Stimulated activated CD8-positive, alpha-beta memory T cell treated with anti-CD3 and anti-CD28 coated beads, Interleukin-4, amount 100 ng/mL, for 4 hours (primary cell): Measurements from ENCODE around the gene HOXC12.

Source experiments
- DNase-seq, 2 donors: peaks; one replicate each; pipeline ENCODE4 v3.0.0-alpha.2; 2020; ENCODE audit warnings: low read depth in 2 of 2, low spot score in 1 of 2

Gene HOXC12

DNA sequence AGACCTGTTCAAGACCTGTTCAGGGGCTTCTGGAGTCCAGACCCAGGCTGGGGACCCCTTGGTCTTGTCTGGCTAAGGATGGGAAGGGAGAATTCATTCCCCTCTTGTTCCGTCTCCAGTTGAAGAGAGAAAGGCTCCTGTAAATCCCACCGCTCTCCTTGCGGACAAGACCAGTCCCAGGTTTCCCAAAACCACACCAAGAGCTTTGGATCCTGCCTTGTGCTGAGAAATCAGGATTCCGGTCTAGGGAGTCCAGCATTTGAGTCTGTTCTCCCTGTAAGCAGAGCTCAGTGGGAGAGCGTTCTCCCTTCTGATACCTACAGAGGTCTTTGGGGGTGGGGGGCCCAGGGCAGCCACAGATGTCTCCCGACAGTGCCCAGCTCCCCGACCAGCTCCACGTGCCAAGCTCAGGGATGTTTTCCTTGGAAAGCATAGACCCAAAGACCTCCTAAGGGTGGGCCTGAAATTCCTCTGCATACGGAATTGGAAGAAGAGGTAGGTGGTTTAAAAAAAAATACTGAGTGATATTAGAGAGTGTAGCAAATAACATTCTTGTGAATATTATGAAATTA is 14.2 kb upstream of the HOXC12 start:
- DNase-seq, result no peak

DNA sequence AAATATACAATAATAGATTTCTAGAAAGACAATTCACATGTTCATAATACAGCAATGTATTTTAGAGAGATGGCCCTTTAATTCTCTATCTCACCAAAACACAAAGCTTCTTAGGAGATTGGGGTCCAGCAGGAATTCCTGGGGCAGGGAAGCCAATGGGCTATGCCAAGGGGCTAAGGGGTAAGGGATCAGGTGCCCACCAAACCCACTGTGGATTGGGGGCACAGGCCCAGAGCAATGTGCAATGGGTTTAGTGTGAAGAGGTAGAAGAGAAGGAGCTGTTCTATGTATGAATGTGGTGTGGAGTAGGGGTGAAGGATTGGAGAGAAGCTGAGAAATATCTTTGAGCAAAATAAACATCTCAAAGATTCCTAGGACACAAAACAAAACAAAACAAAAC is 13.5 kb upstream of the HOXC12 start:
- no peak for DNase-seq

DNA sequence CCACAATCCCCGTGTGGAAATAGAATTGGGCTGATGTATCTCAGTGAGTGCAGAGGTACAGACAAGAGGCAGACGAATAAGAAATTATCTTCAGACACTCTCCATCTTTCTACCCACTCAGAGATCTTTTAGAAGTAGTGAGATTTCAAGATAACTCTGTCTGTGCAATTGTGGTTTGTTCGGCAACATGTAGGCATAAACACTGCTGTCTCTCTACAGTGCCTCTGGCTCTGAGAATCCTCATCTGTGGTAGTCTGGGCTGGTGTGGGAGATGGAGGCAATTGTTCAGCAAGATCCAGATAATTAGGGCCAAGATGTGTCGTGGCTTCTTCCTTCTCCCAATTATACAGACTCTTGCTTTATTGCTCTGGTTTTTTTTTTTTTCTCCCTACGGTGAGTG is 13.0 kb upstream of the HOXC12 start:
- DNase-seq, result no peak

DNA sequence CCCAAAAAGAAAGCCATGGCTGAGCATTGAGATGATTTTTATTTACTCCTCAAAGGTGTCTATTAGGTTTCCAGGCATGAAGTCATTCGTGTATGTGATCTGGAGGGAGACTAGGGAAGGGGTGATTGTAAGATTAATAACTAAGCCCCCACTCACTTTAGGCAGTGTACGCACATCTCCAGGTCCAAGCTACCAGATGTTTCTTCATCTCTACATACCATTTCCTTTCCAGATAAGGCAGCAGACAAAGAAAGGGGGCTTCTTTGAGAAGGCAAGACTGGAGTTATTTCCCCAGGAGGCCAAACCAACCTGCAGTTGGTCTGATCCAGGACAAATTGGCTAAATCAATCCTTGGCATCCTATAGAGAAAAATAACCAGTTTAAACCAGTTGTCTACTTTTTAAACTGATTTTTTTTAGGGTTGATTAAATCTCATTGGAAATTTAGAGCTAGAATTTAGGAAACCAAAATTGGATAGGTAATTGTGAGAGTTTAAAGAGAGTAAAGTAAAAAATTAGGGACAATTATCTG is 12.2 kb upstream of the HOXC12 start:
- DNase-seq, result no peak

DNA sequence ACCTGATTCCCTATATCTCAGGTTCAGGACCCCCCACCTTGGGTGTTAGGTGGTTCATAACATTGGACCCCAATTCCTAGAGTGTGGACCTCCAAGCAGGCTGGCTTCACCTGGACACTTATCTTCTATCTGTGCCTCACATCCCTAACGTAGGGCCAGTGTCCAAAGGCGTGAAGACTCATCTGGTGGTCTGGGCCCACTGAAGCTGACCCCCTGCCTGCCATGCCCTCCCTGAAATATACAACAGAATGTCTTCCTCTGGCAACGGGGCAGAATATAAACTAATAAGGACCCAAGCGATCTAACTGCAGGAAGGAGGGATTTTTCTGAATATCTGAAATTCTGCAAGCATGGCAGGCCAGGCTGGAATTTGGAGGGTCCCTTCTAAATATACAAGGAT is 10.5 kb upstream of the HOXC12 start:
- no peak for DNase-seq

DNA sequence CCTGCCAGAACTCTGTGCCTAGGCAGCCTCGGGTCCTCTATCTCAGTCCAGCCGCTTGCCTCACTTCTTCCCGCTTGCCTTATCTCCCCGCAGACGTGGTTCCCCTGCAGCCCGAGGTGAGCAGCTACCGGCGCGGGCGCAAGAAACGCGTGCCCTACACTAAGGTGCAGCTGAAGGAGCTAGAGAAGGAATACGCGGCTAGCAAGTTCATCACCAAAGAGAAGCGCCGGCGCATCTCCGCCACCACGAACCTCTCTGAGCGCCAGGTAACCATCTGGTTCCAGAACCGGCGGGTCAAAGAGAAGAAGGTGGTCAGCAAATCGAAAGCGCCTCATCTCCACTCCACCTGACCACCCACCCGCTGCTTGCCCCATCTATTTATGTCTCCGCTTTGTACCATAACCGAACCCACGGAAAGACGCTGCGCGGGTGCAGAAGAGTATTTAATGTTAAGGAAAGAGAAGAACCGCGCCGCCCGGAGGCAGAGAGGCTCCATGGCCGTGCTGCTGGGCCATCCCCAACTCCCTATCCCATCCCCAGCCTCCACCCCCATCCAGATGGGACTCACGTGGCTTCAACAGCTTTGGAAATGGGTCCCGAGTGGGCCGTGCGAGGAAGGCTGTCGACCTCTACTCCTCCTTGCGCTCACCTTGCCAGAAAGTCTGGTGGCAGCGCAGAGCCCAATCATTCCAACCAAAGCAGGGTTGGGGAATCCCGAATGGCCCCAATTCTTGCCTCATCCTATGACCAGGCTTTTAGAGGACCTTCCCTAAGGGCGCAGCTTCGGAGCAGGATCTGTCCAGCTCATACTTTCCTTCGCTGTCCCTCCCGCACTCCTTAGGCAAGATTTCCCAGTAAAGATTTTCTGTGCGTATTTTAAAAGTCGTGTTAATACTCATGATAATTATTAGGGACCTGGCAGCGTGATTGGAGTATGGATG is 9.5 kb upstream of the HOXC12 start:
- DNase-seq, result no peak

DNA sequence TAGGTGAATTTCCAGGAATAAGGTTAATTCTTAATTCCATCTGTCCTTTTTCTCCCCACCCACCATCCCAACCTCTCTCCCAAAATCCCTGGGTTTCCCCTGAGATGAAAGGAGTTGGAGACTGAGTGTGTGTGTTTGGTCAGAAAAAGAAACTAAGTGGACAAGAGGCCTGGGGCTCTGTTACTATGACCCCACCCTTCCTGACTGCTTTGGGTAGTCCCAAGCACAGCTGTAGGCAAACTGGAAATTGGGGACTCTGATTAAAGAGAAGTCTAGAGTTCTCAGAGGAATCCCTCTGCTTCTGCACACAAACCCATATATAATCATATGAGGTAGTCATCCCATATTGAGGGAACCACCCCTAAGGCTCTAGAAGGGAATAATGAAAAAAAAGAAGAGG is 7.0 kb upstream of the HOXC12 start:
- no peak for DNase-seq

DNA sequence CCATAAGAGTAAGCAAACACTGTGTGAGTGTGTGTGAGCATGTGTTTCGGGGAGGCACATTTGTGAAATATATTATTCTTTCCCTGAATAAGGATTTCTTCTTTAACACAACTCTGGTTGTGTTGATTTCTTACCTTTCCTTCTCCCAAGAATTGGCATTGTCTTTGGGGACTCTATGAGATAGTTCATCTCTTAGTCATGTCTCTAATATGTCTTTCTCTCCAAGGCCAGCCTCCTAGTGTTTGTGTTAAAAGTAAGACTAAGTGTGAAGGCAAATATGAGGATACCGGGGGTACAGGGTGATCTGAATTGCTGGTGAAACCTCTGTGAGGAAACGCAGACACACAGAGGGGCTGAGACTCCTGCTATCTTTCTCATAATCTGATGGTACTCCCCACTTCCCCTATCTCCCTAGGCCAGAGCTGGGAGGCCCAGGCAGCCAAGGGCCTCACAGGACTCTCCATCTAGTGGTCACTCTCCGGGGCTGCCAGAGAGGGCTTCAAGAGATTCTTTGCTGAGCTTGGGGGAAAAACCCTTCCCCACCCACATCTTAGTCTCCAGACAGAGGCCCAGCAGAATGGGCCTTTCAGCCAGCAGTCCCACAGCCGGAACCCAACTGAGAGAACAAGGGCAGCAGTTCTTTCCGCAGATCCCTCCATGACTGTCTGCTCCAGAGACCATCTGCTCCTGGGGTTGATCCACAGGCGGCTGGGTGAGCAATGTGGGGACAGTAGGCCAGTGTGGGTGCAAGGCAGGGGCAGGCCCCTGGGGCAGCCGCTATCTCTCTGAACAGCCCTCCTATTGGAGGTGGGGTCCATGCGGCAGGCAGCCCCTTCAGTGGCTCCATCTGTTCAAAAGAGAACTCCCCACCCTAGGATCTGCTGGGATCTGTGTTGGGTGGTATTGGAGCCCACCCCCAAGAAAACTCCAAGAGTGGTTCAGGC is 5.8 kb upstream of the HOXC12 start:
- DNase-seq, result no peak

DNA sequence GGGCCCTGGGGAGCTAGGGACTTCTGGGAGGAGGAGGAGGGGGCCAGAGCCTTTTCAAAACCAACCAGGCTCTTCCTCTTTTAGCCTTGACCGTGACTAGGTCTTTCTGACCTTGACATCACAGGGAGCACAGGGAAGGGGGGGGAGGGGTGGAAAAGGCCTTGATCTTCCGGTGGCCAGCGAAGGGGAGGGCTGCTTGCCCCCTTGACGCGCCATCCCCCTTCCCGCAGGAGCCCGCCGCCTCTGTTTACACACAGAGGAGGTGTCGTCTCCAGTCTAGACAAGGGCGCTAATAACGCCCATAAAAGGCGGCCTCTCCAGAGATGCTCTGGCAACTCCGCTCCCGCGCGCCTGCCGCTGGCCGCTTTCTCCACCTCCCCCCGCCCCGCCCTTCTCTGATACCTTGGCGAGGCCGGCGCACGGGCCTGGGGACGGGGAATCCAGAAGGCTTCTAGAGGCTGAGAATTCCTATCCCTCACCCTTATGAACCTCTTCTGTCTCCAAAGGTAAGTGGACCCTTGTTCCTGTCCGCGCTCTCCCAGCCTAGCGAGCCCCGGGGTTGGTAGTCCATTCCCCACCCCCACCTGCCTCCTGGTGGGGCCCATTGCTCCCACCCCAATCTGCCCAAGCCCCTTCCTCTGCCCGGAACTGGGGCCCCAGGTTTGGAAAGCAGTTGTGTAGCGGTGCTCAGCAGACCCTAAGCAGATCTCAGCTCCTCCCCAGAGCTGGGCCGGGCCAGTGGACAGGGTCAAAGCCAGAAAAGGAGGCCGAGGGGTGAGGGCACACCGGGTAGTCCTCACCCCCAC is 4.9 kb upstream of the HOXC12 start:
- DNase-seq, result no peak

DNA sequence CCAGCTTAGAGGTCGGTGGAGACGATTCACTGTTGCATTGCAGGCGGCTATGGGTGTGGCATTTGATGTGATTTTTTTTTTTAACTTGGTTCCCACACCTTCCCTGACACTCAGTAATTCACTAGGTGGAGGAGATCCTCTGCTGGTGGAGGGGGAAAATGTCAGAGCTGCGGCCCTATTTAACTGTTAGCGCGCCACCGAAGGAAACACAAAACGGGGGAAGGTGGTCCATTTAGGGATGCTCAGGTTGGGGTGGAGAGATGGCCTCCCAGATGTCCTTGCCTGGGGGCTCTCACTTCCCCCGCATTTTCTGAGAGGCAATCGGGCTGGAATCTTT is 4.3 kb upstream of the HOXC12 start:
- no peak for DNase-seq

DNA sequence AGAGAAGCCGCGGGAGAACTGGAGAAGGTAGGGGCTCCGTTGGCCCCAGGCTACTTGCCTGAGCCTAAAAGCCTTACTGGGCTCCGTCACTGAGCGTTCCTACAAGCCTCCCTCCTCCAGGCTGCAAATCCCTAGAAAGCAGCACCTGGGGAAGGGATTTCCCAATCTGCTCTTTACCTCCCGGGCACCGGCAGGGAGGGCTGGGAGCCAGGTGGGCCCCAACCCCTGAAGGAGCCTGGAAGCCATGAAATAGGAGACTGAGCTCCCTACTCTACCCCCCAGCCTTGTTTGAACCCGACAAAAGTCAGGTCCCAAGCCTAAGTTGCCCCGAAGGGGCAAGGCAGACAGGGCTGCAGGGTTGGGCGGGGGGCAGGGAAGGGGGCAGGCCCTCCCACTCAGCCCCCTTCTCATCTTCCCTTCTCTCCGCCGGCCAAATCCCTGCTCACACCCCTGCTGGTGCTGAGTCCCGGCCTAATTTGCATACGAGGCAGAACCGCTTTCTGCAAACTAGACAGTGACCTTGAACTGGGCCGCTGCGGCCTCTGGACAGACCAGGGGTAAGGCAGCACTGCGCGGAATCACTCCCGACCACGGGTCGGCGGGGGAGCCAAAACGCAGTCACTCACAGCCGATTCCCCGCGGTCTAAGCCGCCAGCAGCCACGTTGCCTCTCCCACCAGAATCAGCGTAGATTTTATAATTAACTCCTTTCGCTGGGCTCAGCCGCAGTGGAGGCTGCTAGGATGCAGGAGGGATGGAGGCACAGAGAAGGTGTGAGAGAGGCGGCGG is 3.7 kb upstream of the HOXC12 start:
- DNase-seq, result no peak

DNA sequence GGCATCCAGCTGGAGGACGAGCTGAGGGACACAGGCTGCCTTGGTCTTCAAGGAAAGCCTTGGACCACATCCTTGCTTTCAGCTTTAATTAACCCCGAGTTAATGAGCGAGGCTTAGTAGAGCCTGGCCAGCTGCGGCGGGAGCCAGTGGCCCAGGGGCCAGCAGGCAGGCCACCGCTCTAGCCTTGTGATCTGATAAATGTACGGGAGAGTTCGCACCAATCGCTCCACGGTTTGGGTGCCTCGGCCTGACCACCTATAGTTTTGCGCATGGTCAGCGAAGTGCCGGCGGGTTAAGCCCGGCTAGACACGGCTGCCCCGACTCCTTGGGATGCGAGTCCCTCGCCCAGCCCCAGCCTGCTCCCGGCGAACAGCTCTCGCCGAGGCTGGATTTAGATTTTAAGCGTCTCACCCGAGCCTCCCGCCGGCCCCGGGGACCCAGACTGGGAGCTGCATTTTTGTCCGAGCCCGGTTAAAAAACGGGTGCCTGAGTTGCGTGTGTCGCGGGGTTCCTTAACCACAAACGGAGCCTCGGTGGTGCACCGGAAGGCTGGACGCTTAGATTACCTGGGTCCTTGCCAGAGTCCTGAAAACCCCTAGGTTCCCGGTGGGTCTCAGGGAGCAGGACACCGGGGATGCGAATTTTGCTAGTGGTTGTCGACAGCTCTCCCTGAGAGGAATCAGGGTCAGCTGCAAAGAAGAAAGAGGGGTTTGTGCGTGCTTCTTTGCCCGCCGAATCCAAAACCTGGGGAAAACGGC is 2.9 kb upstream of the HOXC12 start:
- no peak for DNase-seq

DNA sequence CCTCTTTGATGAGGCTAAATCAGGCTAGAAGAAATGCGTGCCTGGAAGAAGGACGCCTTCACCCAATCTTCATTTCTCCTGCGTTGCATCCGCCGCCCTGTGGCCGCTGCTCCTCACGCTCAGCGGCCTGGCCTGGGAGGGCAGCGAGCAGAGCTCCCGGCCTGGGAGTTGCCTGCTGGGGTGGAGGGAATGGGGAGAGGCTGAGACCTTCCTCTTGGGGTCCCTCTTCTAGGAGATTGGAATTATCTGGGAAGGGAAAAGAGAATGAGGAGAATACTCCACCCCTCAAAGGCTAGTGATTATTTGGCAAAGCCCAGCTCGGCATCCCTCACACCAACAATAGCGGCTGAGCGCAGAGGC is 2.4 kb upstream of the HOXC12 start:
- DNase-seq, result no peak

DNA sequence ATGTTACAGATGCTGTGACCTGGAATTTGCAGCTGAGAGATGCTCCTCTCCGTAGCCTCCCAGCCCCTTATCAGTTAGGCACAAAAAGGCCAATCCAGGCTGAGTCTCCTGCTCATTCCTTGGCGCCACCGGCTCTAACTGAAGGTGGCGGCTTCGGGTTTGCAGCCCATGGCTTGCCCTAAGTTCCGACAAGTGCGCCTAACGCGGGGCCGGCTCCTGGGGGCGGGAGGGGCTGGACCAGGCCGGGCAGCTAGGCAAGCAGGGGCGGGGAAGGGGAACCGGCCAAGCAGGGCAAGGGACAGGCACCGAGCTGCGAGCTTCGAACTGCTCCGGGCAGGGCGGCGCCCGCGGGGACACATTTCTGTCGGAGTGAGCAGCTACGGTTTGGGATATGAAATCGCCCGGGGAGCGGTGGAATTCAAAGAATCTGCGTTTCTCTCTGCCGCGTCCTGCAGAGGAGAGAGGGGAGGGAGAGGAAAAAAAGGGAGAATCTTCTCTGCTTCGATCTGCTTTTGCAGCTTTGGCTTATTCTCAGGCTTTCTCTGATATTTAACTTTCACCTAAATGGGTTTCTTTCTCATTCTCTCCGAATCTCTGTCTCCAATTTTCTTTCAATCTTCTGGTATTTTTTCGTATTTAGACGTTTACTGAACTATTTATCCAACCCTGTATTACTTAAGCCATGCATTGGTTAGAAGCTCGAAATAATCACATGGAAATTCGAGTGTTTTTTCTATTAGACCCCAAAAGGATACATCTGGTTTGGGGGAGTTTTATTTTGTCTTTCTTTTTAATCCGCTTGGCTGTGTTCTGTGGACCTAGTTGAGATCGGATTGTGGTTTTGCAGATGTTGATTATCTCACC is 1.6 kb upstream of the HOXC12 start:
- DNase-seq, result no peak

DNA sequence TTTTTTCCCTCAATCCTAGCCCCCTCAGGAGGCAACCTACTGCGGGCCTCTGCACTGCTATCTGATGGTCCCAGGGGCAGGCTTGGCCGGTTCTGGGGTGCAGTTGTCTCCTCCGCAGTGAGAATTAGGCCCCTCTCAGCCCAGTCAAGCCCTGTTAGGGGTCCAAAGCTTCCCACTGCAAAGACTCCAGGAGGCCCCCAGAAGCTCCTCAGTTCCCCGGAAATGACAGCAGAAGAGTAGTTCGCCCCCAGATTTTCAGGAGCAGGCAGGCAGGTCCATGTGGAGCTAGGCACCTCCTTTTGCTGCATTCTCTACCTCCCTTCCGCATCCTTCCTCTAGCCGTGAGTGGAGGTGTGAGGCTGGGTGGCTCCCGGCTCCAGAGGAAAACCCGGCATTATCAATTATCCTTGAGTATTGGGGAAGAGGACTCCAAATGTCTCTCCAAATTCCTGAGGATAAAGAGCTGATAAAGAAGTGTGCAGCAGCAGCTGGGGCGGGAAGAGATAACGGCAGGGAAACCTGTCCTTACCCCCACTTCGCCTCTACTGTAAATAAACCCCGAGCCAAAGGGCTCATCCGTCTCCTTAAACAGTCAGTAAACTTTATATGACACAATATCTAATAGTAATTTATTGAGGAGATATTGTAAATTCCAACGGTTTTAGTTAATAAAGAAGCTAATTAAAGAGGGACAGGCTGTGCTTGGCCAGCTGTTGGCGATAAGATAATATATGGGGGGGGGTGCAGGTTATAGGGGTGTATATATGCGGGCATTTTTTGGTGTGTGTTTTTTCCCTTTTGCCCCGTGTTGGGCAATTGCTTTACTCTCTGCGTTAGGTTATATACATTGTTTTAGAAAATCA is 641 bp upstream of the HOXC12 start:
- DNase-seq, result no peak

DNA sequence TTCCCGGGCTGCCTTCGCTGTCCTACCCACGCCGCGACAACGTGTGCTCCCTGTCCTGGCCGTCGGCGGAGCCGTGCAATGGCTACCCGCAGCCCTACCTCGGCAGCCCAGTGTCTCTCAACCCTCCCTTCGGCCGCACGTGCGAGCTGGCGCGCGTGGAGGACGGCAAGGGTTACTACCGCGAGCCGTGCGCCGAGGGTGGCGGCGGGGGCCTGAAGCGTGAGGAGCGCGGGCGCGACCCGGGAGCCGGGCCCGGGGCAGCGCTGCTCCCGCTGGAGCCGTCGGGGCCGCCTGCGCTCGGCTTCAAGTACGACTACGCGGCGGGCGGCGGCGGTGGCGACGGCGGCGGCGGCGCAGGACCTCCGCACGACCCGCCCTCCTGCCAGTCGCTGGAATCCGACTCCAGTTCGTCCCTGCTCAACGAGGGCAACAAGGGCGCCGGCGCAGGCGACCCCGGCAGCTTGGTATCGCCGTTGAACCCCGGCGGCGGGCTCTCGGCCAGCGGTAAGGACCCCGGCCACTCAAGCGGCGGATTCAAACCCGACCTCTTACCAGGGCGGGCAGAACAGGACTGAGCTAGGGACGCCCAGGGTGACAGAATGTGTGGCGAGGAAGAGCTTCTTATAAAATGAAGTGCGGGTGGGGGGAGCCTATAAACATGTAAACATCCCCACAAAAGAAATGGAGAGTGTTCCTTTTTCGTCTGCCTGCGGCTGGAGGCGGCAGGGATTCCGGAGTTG is 503 bp downstream of the HOXC12 start:
- DNase-seq, result no peak

DNA sequence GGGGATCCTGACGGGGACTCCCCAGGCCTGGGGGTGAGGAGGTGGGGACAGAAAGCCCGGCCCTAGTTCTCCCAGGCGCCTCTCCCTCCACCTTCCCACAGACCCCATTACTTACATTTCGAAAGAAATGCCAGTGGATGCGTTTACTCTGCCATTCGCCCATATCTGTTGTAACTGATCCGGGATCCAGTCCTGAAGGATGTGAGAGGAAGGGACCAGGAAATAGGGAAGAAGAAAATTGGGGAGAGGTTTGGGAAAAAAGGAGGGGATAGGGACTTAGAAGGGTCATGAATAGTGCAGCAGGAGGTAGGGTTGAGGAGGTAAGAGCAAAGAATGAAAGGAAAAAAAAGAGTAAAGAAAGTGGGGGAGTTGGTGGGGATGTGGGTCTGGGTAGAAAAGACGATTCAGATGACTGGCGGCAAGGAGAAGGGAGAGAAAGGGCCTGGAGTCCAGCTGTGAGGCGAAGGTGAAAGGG is 1.1 kb downstream of the HOXC12 start:
- no peak for DNase-seq
